Fibroblast of skin of back (primary cell): ENCODE measurements around the gene LY6G6F.
A peak's percentile ranks its signal among the peaks of the same experiment; 100 is the strongest.

Source experiments
- DNase-seq: peaks from one replicate; pipeline ENCODE4 v3.0.0-alpha.2; 2013

The LY6G6F gene

GRCh38 chr6:31676904-31677303, 29.8 kb upstream of the LY6G6F start:
- DNase-seq, result no peak

GRCh38 chr6:31677955-31678354, 28.7 kb upstream of the LY6G6F start:
- no peak for DNase-seq

GRCh38 chr6:31680226-31681134, 26.2 kb upstream of the LY6G6F start, which contains the start of gene LY6G5C:
TSS of gene LY6G5C (minus strand) at chr6:31681067. CDS start at chr6:31680373, 694 bp downstream.
- DNase-seq, result peak; percentile 80

- peak; percentile 50 for DNase-seq
These were observed 25.5 kb upstream of the LY6G6F start for GRCh38 chr6:31681135-31681671.

GRCh38 chr6:31683591-31683990, 23.1 kb upstream of the LY6G6F start:
- no peak for DNase-seq

- no peak for DNase-seq
These were observed 20.2 kb upstream of the LY6G6F start for GRCh38 chr6:31686483-31686882.

GRCh38 chr6:31687321-31687720, 19.3 kb upstream of the LY6G6F start:
- no peak for DNase-seq

- no peak for DNase-seq
These were observed 18.6 kb upstream of the LY6G6F start for GRCh38 chr6:31687860-31688693.

- no peak for DNase-seq
These were observed 17.2 kb upstream of the LY6G6F start for GRCh38 chr6:31689249-31690110.

- no peak for DNase-seq
These were observed 16.2 kb upstream of the LY6G6F start for GRCh38 chr6:31690231-31691077.

GRCh38 chr6:31691078-31691463, 15.6 kb upstream of the LY6G6F start:
- no peak for DNase-seq

GRCh38 chr6:31691564-31692108, 15.0 kb upstream of the LY6G6F start:
- DNase-seq, result no peak

GRCh38 chr6:31692353-31692752, 14.3 kb upstream of the LY6G6F start:
- no peak for DNase-seq

GRCh38 chr6:31692886-31693285, 13.8 kb upstream of the LY6G6F start:
- no peak for DNase-seq

- no peak for DNase-seq
These were observed 13.1 kb upstream of the LY6G6F start for GRCh38 chr6:31693535-31693934.

- no peak for DNase-seq
These were observed 9.1 kb upstream of the LY6G6F start for GRCh38 chr6:31697555-31697954.

- DNase-seq, result no peak
These were observed 5.8 kb upstream of the LY6G6F start for GRCh38 chr6:31700740-31701401.

GRCh38 chr6:31701666-31702404, 4.8 kb upstream of the LY6G6F start:
- DNase-seq, result no peak

GRCh38 chr6:31702405-31702818, 4.3 kb upstream of the LY6G6F start:
- DNase-seq, result no peak
